Left lung (tissue), 14 donors: Measurements from ENCODE around the gene ATP5MG. TPM values are rescaled to one million over a fixed set of nuclear protein-coding genes. Genes with fewer than 3 reads are reported as not detected.
A peak's percentile ranks its signal among the peaks of the same experiment; 100 is the strongest.

Source experiments
- ATAC-seq: fragments of 200-7000 bp; cut with Tn5 transposase; one replicate; pipeline ENCODE4 v1.9.1; 2020; ENCODE audit warnings: moderate library complexity
- DNase-seq, 4 donors: peaks; one replicate each; pipeline ENCODE4 v3.0.0-alpha.2; 2013 to 2020
- H3K27ac ChIP-seq, 2 donors: fragments of 200-600 bp; sonication (generic) in 1 of 2; one replicate each; pipeline versions ENCODE4 v1.5.0 to v1.8.0; 2020 to 2021
- H3K27me3 ChIP-seq, 2 donors: fragments of 200-600 bp; sonication (generic) in 1 of 2; one replicate each; pipeline versions ENCODE4 v1.5.0 to v1.8.0; 2020 to 2021
- H3K36me3 ChIP-seq, 2 donors: fragments of 200-600 bp; sonication (generic) in 1 of 2; one replicate each; pipeline versions ENCODE4 v1.5.0 to v1.8.0; 2020 to 2021
- H3K4me1 ChIP-seq, 2 donors: fragments of 200-600 bp; one replicate each; pipeline ENCODE4 v1.8.0; 2021
- H3K4me3 ChIP-seq, 2 donors: fragments of 200-600 bp; sonication (generic) in 1 of 2; one replicate each; pipeline versions ENCODE4 v1.5.0 to v1.8.0; 2020 to 2021; ENCODE audit warnings: mild to moderate bottlenecking in 1 of 2
- H3K9me3 ChIP-seq, 2 donors: fragments of 200-600 bp; sonication (generic) in 1 of 2; one replicate each; pipeline versions ENCODE4 v1.5.0 to v1.8.0; 2020 to 2021
- CTCF ChIP-seq, 2 donors: fragments of 200-600 bp; sonication (generic) in 1 of 2; IDR thresholded peaks; one replicate each; pipeline versions ENCODE4 v1.5.0 to v1.8.0; 2021; ENCODE audit warnings: antibody characterized with exemption in 2 of 2
- intact Hi-C, 2 donors: fragments of 100-400 bp; cut with DNase I; formaldehyde crosslinking; loops; one replicate each; pipeline versions ENCODE4 v1.11.2 to v1.14.2; 2022
- long read RNA-seq, 12 donors: library from polyadenylated mRNA in 2 of 12; unstranded in 2 of 12; transcript quantifications; one replicate each; pipeline ENCODE4 v2.0.0 and lab custom pipeline, GENCODE V29; 2019 to 2026
- polyA plus RNA-seq, 6 donors: library from polyadenylated mRNA; unstranded; fragments of 120-200 nt; gene quantifications; one replicate each; pipeline ENCODE4 v1.2.1, GENCODE V29; 2013; ENCODE audit not compliant: insufficient read length in 6 of 6
- total RNA-seq, 2 donors: library from RNA; stranded (reverse); fragmentation: NEBNext Ultra II Directional; extraction: Animal tissue kit (Norgen Biotek cat#: 25700); gene quantifications; one replicate each; pipeline ENCODE4 v1.2.1, GENCODE V29; 2021
- donor health status: DM: no; HTN: yes; CAD: no.
- donor health status: DM: no; HTN: no; CAD: no.

Gene ATP5MG
- 100 to 1,000 TPM; 151 to 155 TPM for total RNA-seq
- polyA plus RNA-seq: 100 to 1,000 TPM; 369 to 408 (median 392) TPM
- long read RNA-seq, donor 1, transcript ATP5MG-201 (3 exons, 1,577 nt): major isoform, 526 of 614 reads
- long read RNA-seq, donor 1, transcript ATP5MG-208 (2 exons, 623 nt): minor isoform, 6 of 614 reads
- long read RNA-seq, donor 1, transcript ATP5MG-203 (2 exons, 1,582 nt): minor isoform, 46 of 614 reads
- long read RNA-seq, donor 1, partial matches to known transcripts: 28 of 614 reads
- long read RNA-seq, donor 1, other reads (novel, unspliced or antisense): 7 of 614 reads
- long read RNA-seq, donor 2, transcript ATP5MG-203 (2 exons, 1,582 nt): minor isoform, 83 of 469 reads
- long read RNA-seq, donor 2, transcript ATP5MG-201 (3 exons, 1,577 nt): major isoform, 331 of 469 reads
- long read RNA-seq, donor 2, partial matches to known transcripts: 48 of 469 reads
- long read RNA-seq, donor 2, other reads (novel, unspliced or antisense): 5 of 469 reads
- long read RNA-seq, donor 3, transcript ATP5MG-201 (3 exons, 1,577 nt): major isoform, 397 of 433 reads
- long read RNA-seq, donor 3, transcript ATP5MG-203 (2 exons, 1,582 nt): minor isoform, 32 of 433 reads
- long read RNA-seq, donor 3, partial matches to known transcripts: 0 of 433 reads
- long read RNA-seq, donor 3, other reads (novel, unspliced or antisense): 0 of 433 reads
- long read RNA-seq, donor 4, transcript ATP5MG-201 (3 exons, 1,577 nt): major isoform, 349 of 354 reads
- long read RNA-seq, donor 4, partial matches to known transcripts: 0 of 354 reads
- long read RNA-seq, donor 4, other reads (novel, unspliced or antisense): 1 of 354 reads
- long read RNA-seq, donor 5, transcript ATP5MG-203 (2 exons, 1,582 nt): minor isoform, 35 of 430 reads
- long read RNA-seq, donor 5, transcript ATP5MG-201 (3 exons, 1,577 nt): major isoform, 367 of 430 reads
- long read RNA-seq, donor 5, partial matches to known transcripts: 19 of 430 reads
- long read RNA-seq, donor 5, other reads (novel, unspliced or antisense): 0 of 430 reads
- long read RNA-seq, donor 6, transcript ATP5MG-203 (2 exons, 1,582 nt): minor isoform, 60 of 582 reads
- long read RNA-seq, donor 6, transcript ATP5MG-201 (3 exons, 1,577 nt): major isoform, 482 of 582 reads
- long read RNA-seq, donor 6, partial matches to known transcripts: 34 of 582 reads
- long read RNA-seq, donor 6, other reads (novel, unspliced or antisense): 0 of 582 reads
- long read RNA-seq, donor 7, transcript ATP5MG-201 (3 exons, 1,577 nt): major isoform, 321 of 374 reads
- long read RNA-seq, donor 7, transcript ATP5MG-203 (2 exons, 1,582 nt): minor isoform, 35 of 374 reads
- long read RNA-seq, donor 7, transcript ATP5MG-208 (2 exons, 623 nt): minor isoform, 7 of 374 reads
- long read RNA-seq, donor 7, partial matches to known transcripts: 11 of 374 reads
- long read RNA-seq, donor 7, other reads (novel, unspliced or antisense): 0 of 374 reads
- long read RNA-seq, donor 8, transcript ATP5MG-208 (2 exons, 623 nt): minor isoform, 5 of 335 reads
- long read RNA-seq, donor 8, transcript ATP5MG-203 (2 exons, 1,582 nt): minor isoform, 20 of 335 reads
- long read RNA-seq, donor 8, transcript ATP5MG-201 (3 exons, 1,577 nt): major isoform, 297 of 335 reads
- long read RNA-seq, donor 8, partial matches to known transcripts: 12 of 335 reads
- long read RNA-seq, donor 8, other reads (novel, unspliced or antisense): 0 of 335 reads
- long read RNA-seq, donor 9, partial matches to known transcripts: 7 of 12 reads
- long read RNA-seq, donor 9, other reads (novel, unspliced or antisense): 0 of 12 reads
- long read RNA-seq, donor 10, transcript ATP5MG-201 (3 exons, 1,577 nt): major isoform, 290 of 295 reads
- long read RNA-seq, donor 10, partial matches to known transcripts: 0 of 295 reads
- long read RNA-seq, donor 10, other reads (novel, unspliced or antisense): 1 of 295 reads
- long read RNA-seq, donor 11, transcript ATP5MG-203 (2 exons, 1,582 nt): minor isoform, 40 of 432 reads
- long read RNA-seq, donor 11, transcript ATP5MG-208 (2 exons, 623 nt): minor isoform, 6 of 432 reads
- long read RNA-seq, donor 11, transcript ATP5MG-201 (3 exons, 1,577 nt): major isoform, 385 of 432 reads
- long read RNA-seq, donor 11, partial matches to known transcripts: 0 of 432 reads
- long read RNA-seq, donor 11, other reads (novel, unspliced or antisense): 0 of 432 reads
- long read RNA-seq, donor 12, transcript ATP5MG-203 (2 exons, 1,582 nt): minor isoform, 16 of 319 reads
- long read RNA-seq, donor 12, transcript ATP5MG-201 (3 exons, 1,577 nt): major isoform, 300 of 319 reads
- long read RNA-seq, donor 12, partial matches to known transcripts: 0 of 319 reads
- long read RNA-seq, donor 12, other reads (novel, unspliced or antisense): 0 of 319 reads

- DNase-seq: peak; percentile 91 to 95 (median 92)
- TF ChIP-seq CTCF (IDR thresholded peaks at IDR 0.05): no peak
- Histone ChIP-seq H3K27me3 (no peaks in the 10 kb centered on the region), H3K4me1 (peaks cover 14 to 42% of the 10 kb centered on the region in 2 donors), H3K9me3 (no peaks in the 10 kb centered on the region), H3K36me3 (peaks cover 0 to 25% of the 10 kb centered on the region in 2 donors), H3K4me3 (peak within 1 kb of the TSS; percentile 80 to 89), H3K27ac (peak within 1 kb of the TSS; percentile 84 to 91)
- intact Hi-C loops: loop anchor here in 1 of 2 donors (10.0 kb wide), 1 partner anchor 83 kb away; no protein-coding TSS in a partner anchor
- peak; percentile 91 for ATAC-seq
Measured at GRCh38 chr11:118401151-118401879, at the start of gene ATP5MG. Gene ATP5MG (plus strand): TSS chr11:118401606. CDS start chr11:118401666, 60 bp downstream.

GRCh38 chr11:118353084-118353710 is 48.2 kb upstream of the ATP5MG start:
- peak in 1 of 2 donors; percentile 45 for TF ChIP-seq CTCF (IDR thresholded peaks at IDR 0.05)
- no peaks in the 10 kb centered on the region for H3K36me3 ChIP-seq
- no peak for ATAC-seq
- peak in 1 of 4 donors; percentile 20 for DNase-seq
- intact Hi-C loops: loop anchor here in 1 of 2 donors (10.0 kb wide), 2 partner anchors 148 to 208 kb away; no protein-coding TSS in a partner anchor
- H3K4me1 ChIP-seq: no peaks in the 10 kb centered on the region
- H3K9me3 ChIP-seq: no peaks in the 10 kb centered on the region
- no peak overlapping the region for H3K4me3 ChIP-seq
- H3K27me3 ChIP-seq: no peaks in the 10 kb centered on the region
- no peak overlapping the region for H3K27ac ChIP-seq

GRCh38 chr11:118358071-118358470 is 43.3 kb upstream of the ATP5MG start:
- ATAC-seq (no peak), DNase-seq (no peak)
- Histone ChIP-seq H3K9me3 (no peaks in the 10 kb centered on the region), H3K36me3 (no peaks in the 10 kb centered on the region), H3K4me1 (peaks cover 6 to 32% of the 10 kb centered on the region in 2 donors), H3K27ac (no peak overlapping the region), H3K27me3 (no peaks in the 10 kb centered on the region), H3K4me3 (no peak overlapping the region)
- intact Hi-C loops: loop anchor here in 1 of 2 donors (10.0 kb wide), 2 partner anchors 153 to 213 kb away; no protein-coding TSS in a partner anchor
- no peak for TF ChIP-seq CTCF (IDR thresholded peaks at IDR 0.05)
